ENCODE measurements around the gene GPR83.

The GPR83 gene

GRCh38 chr11:94336033-94336432 lies 65.2 kb downstream of the GPR83 start:
- Histone ChIP-seq H3K27ac (replicated peaks; ENCODE audit: low read length) (no peak overlapping the region), H2AFZ (ENCODE audit: low read length) (no peak overlapping the region), H3K4me3 (ENCODE audit: low read length in 2 of 2) (no peak overlapping the region), H3K4me2 (ENCODE audit: insufficient read depth, low read length, poor library complexity, severe bottlenecking) (no peak overlapping the region), H3K9me3 (replicated peaks in 1 of 2; ENCODE audit: control insufficient read depth in 2 of 2, insufficient read depth in 1 of 2, low read depth in 1 of 2, low read length in 2 of 2) (no peaks in the 10 kb centered on the region), H3K4me1 (ENCODE audit: control insufficient read depth in 2 of 2, insufficient read depth in 1 of 2, low read depth in 1 of 2, low read length in 2 of 2) (no peaks in the 10 kb centered on the region), H2BK120ac (ENCODE audit: low read depth, low read length) (no peak overlapping the region), H2BK5ac (ENCODE audit: low read length) (no peak overlapping the region), H3K27me3 (ENCODE audit: control insufficient read depth in 3 of 3, insufficient read depth in 3 of 3, low read depth in 1 of 3, low read length in 3 of 3) (peaks cover 0 to 2% (median 0%) of the 10 kb centered on the region in 3 experiments), H3K36me3 (replicated peaks in 1 of 2; ENCODE audit: control insufficient read depth in 2 of 2, insufficient read depth in 2 of 2, low read length in 2 of 2) (no peaks in the 10 kb centered on the region), H3K23ac (ENCODE audit: low read depth, low read length, poor library complexity) (no peak overlapping the region), H2AK5ac (ENCODE audit: low read depth, low read length) (no peak overlapping the region), H3K14ac (ENCODE audit: low read length) (no peak overlapping the region), H2BK15ac (ENCODE audit: low read length) (no peak overlapping the region), H4K91ac (ENCODE audit: low read depth, low read length, poor library complexity) (no peak overlapping the region), H3K79me1 (ENCODE audit: low read depth, low read length) (no peaks in the 10 kb centered on the region), H4K8ac (ENCODE audit: low read depth, low read length) (no peak overlapping the region), H3K9ac (ENCODE audit: low read depth, low read length, poor library complexity) (no peak overlapping the region), H2BK12ac (ENCODE audit: low read length) (no peak overlapping the region), H3K4ac (ENCODE audit: low read length) (no peak overlapping the region), H3K18ac (ENCODE audit: low read length) (no peak overlapping the region)
- WGBS, 2 donors (ENCODE audit: extremely low coverage in 2 of 2, insufficient read length in 2 of 2, insufficient replicate concordance in 1 of 2), result no CpG with 5 or more reads among the region's 6 CpGs
- no peak for DNase-seq (ENCODE audit: low spot score)

- Histone ChIP-seq H3K27me3 (ENCODE audit: control insufficient read depth in 3 of 3, insufficient read depth in 3 of 3, low read depth in 1 of 3, low read length in 3 of 3) (peaks cover 0 to 2% (median 0%) of the 10 kb centered on the region in 3 experiments), H3K18ac (ENCODE audit: low read length) (no peak overlapping the region), H4K91ac (ENCODE audit: low read depth, low read length, poor library complexity) (no peak overlapping the region), H3K23ac (ENCODE audit: low read depth, low read length, poor library complexity) (no peak overlapping the region), H3K4me3 (ENCODE audit: low read length in 2 of 2) (no peak overlapping the region), H3K9ac (ENCODE audit: low read depth, low read length, poor library complexity) (no peak overlapping the region), H2AK5ac (ENCODE audit: low read depth, low read length) (no peak overlapping the region), H3K4me1 (ENCODE audit: control insufficient read depth in 2 of 2, insufficient read depth in 1 of 2, low read depth in 1 of 2, low read length in 2 of 2) (no peaks in the 10 kb centered on the region), H3K9me3 (replicated peaks in 1 of 2; ENCODE audit: control insufficient read depth in 2 of 2, insufficient read depth in 1 of 2, low read depth in 1 of 2, low read length in 2 of 2) (no peaks in the 10 kb centered on the region), H3K14ac (ENCODE audit: low read length) (no peak overlapping the region), H4K8ac (ENCODE audit: low read depth, low read length) (no peak overlapping the region), H2BK5ac (ENCODE audit: low read length) (no peak overlapping the region), H3K79me1 (ENCODE audit: low read depth, low read length) (peaks cover 3% of the 10 kb centered on the region), H3K4me2 (ENCODE audit: insufficient read depth, low read length, poor library complexity, severe bottlenecking) (no peak overlapping the region), H3K4ac (ENCODE audit: low read length) (no peak overlapping the region), H2AFZ (ENCODE audit: low read length) (no peak overlapping the region), H2BK12ac (ENCODE audit: low read length) (no peak overlapping the region), H2BK120ac (ENCODE audit: low read depth, low read length) (no peak overlapping the region), H2BK15ac (ENCODE audit: low read length) (no peak overlapping the region), H3K27ac (replicated peaks; ENCODE audit: low read length) (no peak overlapping the region), H3K36me3 (replicated peaks in 1 of 2; ENCODE audit: control insufficient read depth in 2 of 2, insufficient read depth in 2 of 2, low read length in 2 of 2) (no peaks in the 10 kb centered on the region)
- no peak for DNase-seq (ENCODE audit: low spot score)
Measured at GRCh38 chr11:94332814-94333213, 68.4 kb downstream of the GPR83 start.

- Histone ChIP-seq H2BK120ac (ENCODE audit: low read depth, low read length) (no peak overlapping the region), H2BK15ac (ENCODE audit: low read length) (no peak overlapping the region), H2BK5ac (ENCODE audit: low read length) (no peak overlapping the region), H3K4me3 (ENCODE audit: low read length in 2 of 2) (no peak overlapping the region), H3K18ac (ENCODE audit: low read length) (no peak overlapping the region), H3K4me1 (ENCODE audit: control insufficient read depth in 2 of 2, insufficient read depth in 1 of 2, low read depth in 1 of 2, low read length in 2 of 2) (no peaks in the 10 kb centered on the region), H2AK5ac (ENCODE audit: low read depth, low read length) (no peak overlapping the region), H3K9ac (ENCODE audit: low read depth, low read length, poor library complexity) (no peak overlapping the region), H4K8ac (ENCODE audit: low read depth, low read length) (no peak overlapping the region), H3K23ac (ENCODE audit: low read depth, low read length, poor library complexity) (no peak overlapping the region), H4K91ac (ENCODE audit: low read depth, low read length, poor library complexity) (no peak overlapping the region), H3K27ac (replicated peaks; ENCODE audit: low read length) (no peak overlapping the region), H2AFZ (ENCODE audit: low read length) (no peak overlapping the region), H3K9me3 (replicated peaks in 1 of 2; ENCODE audit: control insufficient read depth in 2 of 2, insufficient read depth in 1 of 2, low read depth in 1 of 2, low read length in 2 of 2) (no peaks in the 10 kb centered on the region), H3K4ac (ENCODE audit: low read length) (no peak overlapping the region), H3K79me1 (ENCODE audit: low read depth, low read length) (peaks cover 3% of the 10 kb centered on the region), H3K14ac (ENCODE audit: low read length) (no peak overlapping the region), H3K27me3 (ENCODE audit: control insufficient read depth in 3 of 3, insufficient read depth in 3 of 3, low read depth in 1 of 3, low read length in 3 of 3) (peaks cover 0 to 2% (median 0%) of the 10 kb centered on the region in 3 experiments), H2BK12ac (ENCODE audit: low read length) (no peak overlapping the region), H3K36me3 (replicated peaks in 1 of 2; ENCODE audit: control insufficient read depth in 2 of 2, insufficient read depth in 2 of 2, low read length in 2 of 2) (no peaks in the 10 kb centered on the region), H3K4me2 (ENCODE audit: insufficient read depth, low read length, poor library complexity, severe bottlenecking) (no peak overlapping the region)
- DNase-seq (ENCODE audit: low spot score), result no peak
- WGBS, 2 donors (ENCODE audit: extremely low coverage in 2 of 2, insufficient read length in 2 of 2, insufficient replicate concordance in 1 of 2), result no CpG with 5 or more reads among the region's 2 CpGs
Measured at GRCh38 chr11:94330789-94331188, 70.4 kb downstream of the GPR83 start.

GRCh38 chr11:94329501-94329900 lies 71.7 kb downstream of the GPR83 start:
- Histone ChIP-seq H2BK15ac (ENCODE audit: low read length) (no peak overlapping the region), H3K27ac (replicated peaks; ENCODE audit: low read length) (no peak overlapping the region), H3K9ac (ENCODE audit: low read depth, low read length, poor library complexity) (no peak overlapping the region), H2AFZ (ENCODE audit: low read length) (no peak overlapping the region), H3K4me3 (ENCODE audit: low read length in 2 of 2) (no peak overlapping the region), H2BK12ac (ENCODE audit: low read length) (no peak overlapping the region), H3K23ac (ENCODE audit: low read depth, low read length, poor library complexity) (no peak overlapping the region), H3K79me1 (ENCODE audit: low read depth, low read length) (peaks cover 3% of the 10 kb centered on the region), H2BK5ac (ENCODE audit: low read length) (no peak overlapping the region), H3K4ac (ENCODE audit: low read length) (no peak overlapping the region), H3K36me3 (replicated peaks in 1 of 2; ENCODE audit: control insufficient read depth in 2 of 2, insufficient read depth in 2 of 2, low read length in 2 of 2) (no peaks in the 10 kb centered on the region), H3K4me2 (ENCODE audit: insufficient read depth, low read length, poor library complexity, severe bottlenecking) (no peak overlapping the region), H3K4me1 (ENCODE audit: control insufficient read depth in 2 of 2, insufficient read depth in 1 of 2, low read depth in 1 of 2, low read length in 2 of 2) (no peaks in the 10 kb centered on the region), H3K18ac (ENCODE audit: low read length) (no peak overlapping the region), H3K9me3 (replicated peaks in 1 of 2; ENCODE audit: control insufficient read depth in 2 of 2, insufficient read depth in 1 of 2, low read depth in 1 of 2, low read length in 2 of 2) (no peaks in the 10 kb centered on the region), H2AK5ac (ENCODE audit: low read depth, low read length) (no peak overlapping the region), H3K14ac (ENCODE audit: low read length) (no peak overlapping the region), H2BK120ac (ENCODE audit: low read depth, low read length) (no peak overlapping the region), H4K91ac (ENCODE audit: low read depth, low read length, poor library complexity) (no peak overlapping the region), H4K8ac (ENCODE audit: low read depth, low read length) (no peak overlapping the region), H3K27me3 (ENCODE audit: control insufficient read depth in 3 of 3, insufficient read depth in 3 of 3, low read depth in 1 of 3, low read length in 3 of 3) (peaks cover 0 to 2% (median 0%) of the 10 kb centered on the region in 3 experiments)
- no peak for DNase-seq (ENCODE audit: low spot score)
- WGBS, 2 donors (ENCODE audit: extremely low coverage in 2 of 2, insufficient read length in 2 of 2, insufficient replicate concordance in 1 of 2), result no CpG with 5 or more reads among the region's 3 CpGs

Data from neuronal stem cell (in vitro differentiated cells).